K562 (cell line): Measurements from ENCODE around the gene TMEM270. TPM values are rescaled to one million over a fixed set of nuclear protein-coding genes. Genes with fewer than 3 reads are reported as not detected.

ENCODE experiments used
- ATAC-seq: fragments of 200-7000 bp; cut with Tn5 transposase; 3 replicates; pipeline ENCODE4 v1.9.1; 2020; ENCODE audit warnings: moderate library complexity
- BruUV-seq: library from RNA; stranded (reverse); fragments of 400-500 nt; replicated peaks from 2 replicates; lab custom pipeline; 2021; lab: Mats Ljungman, UMichigan
- CTCF ChIA-PET: fragments of 300-600 bp; formaldehyde crosslinking; extraction: SDS; loops from one replicate; lab custom pipeline; 2021; ENCODE audit warnings: low intra/inter-chr PET ratio; lab: Yijun Ruan, JAX
- POLR2A ChIA-PET: fragments of 300-600, 350-650 bp; sonication (Branson Sonifier 250); formaldehyde crosslinking; extraction: SDS; loops from one replicate; lab custom pipeline; 2021; ENCODE audit warnings: antibody characterized with exemption, inconsistent platforms; lab: Yijun Ruan, JAX
- DNase-seq, 4 experiments: peaks; one replicate each; pipeline versions ENCODE4 v3.0.0 to v3.0.0-alpha.2; 2011 to 2018; ENCODE audit warnings: low spot score in 3 of 4, mixed read lengths in 3 of 4; ENCODE audit errors: extremely low read depth in 1 of 4
- FAIRE-seq: peaks from 2 replicates; lab custom pipeline; 2011; peaks lifted over from hg19 to GRCh38; lab: Jason Lieb, UNC
- H2AFZ ChIP-seq: 2 replicates; pipeline ENCODE4 v1.6.0; 2011; ENCODE audit warnings: low read depth, low read length, control low read depth, inconsistent platforms
- H3K27ac ChIP-seq: fragments of 200-600 bp; 3 replicates; pipeline ENCODE4 v1.8.0; 2011; ENCODE audit warnings: low read depth, mild to moderate bottlenecking, control low read depth, inconsistent platforms, low read length, moderate library complexity, mixed read lengths; ENCODE audit errors: extremely low read depth
- H3K27me3 ChIP-seq, 2 experiments: fragments of 300-600 bp in 1 of 2; 2 replicates in 1 of 2; 3 replicates in 1 of 2; pipeline versions ENCODE4 v1.6.0 to v1.8.0; 2011; ENCODE audit warnings: inconsistent platforms in 2 of 2, low read length in 2 of 2, mild to moderate bottlenecking in 1 of 2, mixed read lengths in 1 of 2, moderate library complexity in 1 of 2; ENCODE audit not compliant: control insufficient read depth in 2 of 2, insufficient read depth in 2 of 2
- H3K36me3 ChIP-seq: fragments of 300-600 bp; 3 replicates; pipeline ENCODE4 v1.8.0; 2011; ENCODE audit warnings: mild to moderate bottlenecking, low read length, inconsistent platforms; ENCODE audit not compliant: control insufficient read depth, insufficient read depth
- H3K4me1 ChIP-seq, 2 experiments: fragments of 200-600 bp in 1 of 2; replicated peaks in 1 of 2; 2 replicates in 1 of 2; 3 replicates in 1 of 2; pipeline versions ENCODE4 v1.5.1 to v1.8.0; 2011; ENCODE audit warnings: inconsistent platforms in 2 of 2, low read length in 2 of 2, mild to moderate bottlenecking in 1 of 2, mixed read lengths in 1 of 2, moderate library complexity in 1 of 2; ENCODE audit not compliant: control insufficient read depth in 2 of 2, insufficient read depth in 2 of 2
- H3K4me2 ChIP-seq: 2 replicates; pipeline ENCODE4 v1.6.1; 2011; ENCODE audit warnings: low read length, control low read depth, inconsistent platforms, mixed read lengths; ENCODE audit not compliant: insufficient read depth
- H3K4me3 ChIP-seq: fragments of 200-600 bp; sonication (generic), shearing (Covaris generic); 2 replicates; pipeline ENCODE4 v1.5.1; 2016; ENCODE audit warnings: control low read depth, inconsistent platforms
- H3K79me2 ChIP-seq: fragments of 200-600 bp; 3 replicates; pipeline ENCODE4 v1.8.0; 2011; ENCODE audit warnings: low read length, inconsistent platforms; ENCODE audit not compliant: control insufficient read depth, insufficient read depth
- H3K9ac ChIP-seq, 2 experiments: 2 replicates each; pipeline versions ENCODE4 v1.6.0 to v1.6.1; 2011; ENCODE audit warnings: low read depth in 2 of 2, low read length in 2 of 2, control low read depth in 1 of 2, inconsistent platforms in 1 of 2, mild to moderate bottlenecking in 1 of 2, mixed read lengths in 1 of 2; ENCODE audit not compliant: insufficient read depth in 1 of 2
- H3K9me1 ChIP-seq: one replicate; pipeline ENCODE4 v1.6.0; 2011; ENCODE audit warnings: inconsistent platforms, mild to moderate bottlenecking, low read length, moderate library complexity; ENCODE audit not compliant: control insufficient read depth, insufficient read depth
- H3K9me3 ChIP-seq: replicated peaks from 2 replicates; pipeline ENCODE4 v1.5.1; 2011; ENCODE audit warnings: low read depth, low read length, inconsistent platforms; ENCODE audit not compliant: control insufficient read depth, insufficient read depth
- H4K20me1 ChIP-seq: replicated peaks from 2 replicates; pipeline ENCODE4 v1.6.1; 2011; ENCODE audit warnings: low read length, inconsistent platforms, mixed read lengths; ENCODE audit not compliant: control insufficient read depth, insufficient read depth
- CBFA2T2 ChIP-seq: fragments of 450-650 bp; conservative IDR thresholded peaks from 2 replicates; pipeline ENCODE4 v1.6.1; 2017; ENCODE audit warnings: mild to moderate bottlenecking
- CBX3 ChIP-seq, 2 experiments: IDR thresholded peaks; 1 replicate in 1 of 2; 2 replicates in 1 of 2; pipeline ENCODE4 v1.6.1; 2012; ENCODE audit warnings: inconsistent platforms in 2 of 2, low read length in 2 of 2, borderline replicate concordance in 1 of 2, control low read depth in 1 of 2
- FOXP1 ChIP-seq: sonication (generic); formaldehyde crosslinking; IDR thresholded peaks from 2 replicates; pipeline ENCODE4 v1.8.0; 2022; ENCODE audit warnings: mild to moderate bottlenecking, missing genetic modification reagents
- MNT ChIP-seq, 2 experiments: fragments of 450-650 bp; conservative IDR thresholded peaks; 2 replicates each; pipeline ENCODE4 v1.6.1; 2017; ENCODE audit warnings: mild to moderate bottlenecking in 2 of 2, moderate library complexity in 2 of 2
- NFIX ChIP-seq: fragments of 250-450 bp; sonication (Bioruptor Pico); IDR thresholded peaks from 2 replicates; pipeline ENCODE4 v1.4.0; 2020; ENCODE audit warnings: low read depth, mild to moderate bottlenecking, moderate library complexity
- RBM25 ChIP-seq: fragments of 200-400 bp; formaldehyde crosslinking; IDR thresholded peaks from 2 replicates; pipeline ENCODE4 v1.6.1; 2018; ENCODE audit warnings: low read length, low read depth, moderate library complexity; ENCODE audit not compliant: severe bottlenecking
- WGBS: fragments of 100-300 bp; shearing (Covaris generic); methylation state at CpG from one replicate; pipeline ENCODE4 v1.1.6; 2016; ENCODE audit warnings: low coverage, mixed read lengths; ENCODE audit not compliant: insufficient coverage; ENCODE audit errors: missing lambda C conversion rate; 5-methylcytosine and 5-hydroxymethylcytosine counted together
- in situ Hi-C: fragments of 300-500 bp; cut with MboI; formaldehyde crosslinking; loops from 4 replicates; pipeline ENCODE4 v1.15.0; 2018; ENCODE audit warnings: inconsistent platforms, mixed read lengths
- intact Hi-C: fragments of 100-400 bp; cut with micrococcal nuclease; formaldehyde crosslinking; loops from 2 replicates; pipeline ENCODE4 v1.14.2; 2022
- polyA plus RNA-seq, 8 experiments: library from polyadenylated mRNA; depleted of rRNA in 4 of 8; stranded (reverse) in 5 of 8; unstranded in 3 of 8; fragments of >200 nt; fragmentation: Nextera tagmentation in 2 of 8; fragmentation: Illumina TruSeq in 1 of 8; extraction: Ambion mirVana in 2 of 8; extraction: Trizol in 1 of 8; gene quantifications; 2 replicates each; pipeline versions ENCODE4 v1.2.1 to v1.2.3, GENCODE V29; 2011 to 2014; ENCODE audit warnings: inconsistent platforms in 1 of 8, missing spikeins in 1 of 8
- total RNA-seq, 7 experiments: library from RNA; depleted of rRNA in 6 of 7; stranded (reverse); fragments of >200 nt in 6 of 7; fragmentation: Illumina TruSeq in 2 of 7; extraction: Trizol in 2 of 7; gene quantifications; 2 replicates each; pipeline versions ENCODE4 v1.2.1 to v1.2.3, GENCODE V29; 2011 to 2021; ENCODE audit warnings: low replicate concordance in 1 of 7

Gene TMEM270
- total and polyA plus RNA-seq, 9 of the 15 experiments (the other 6 are each of a cell fraction or from before 2014, with no cell fraction given): not detected

DNA sequence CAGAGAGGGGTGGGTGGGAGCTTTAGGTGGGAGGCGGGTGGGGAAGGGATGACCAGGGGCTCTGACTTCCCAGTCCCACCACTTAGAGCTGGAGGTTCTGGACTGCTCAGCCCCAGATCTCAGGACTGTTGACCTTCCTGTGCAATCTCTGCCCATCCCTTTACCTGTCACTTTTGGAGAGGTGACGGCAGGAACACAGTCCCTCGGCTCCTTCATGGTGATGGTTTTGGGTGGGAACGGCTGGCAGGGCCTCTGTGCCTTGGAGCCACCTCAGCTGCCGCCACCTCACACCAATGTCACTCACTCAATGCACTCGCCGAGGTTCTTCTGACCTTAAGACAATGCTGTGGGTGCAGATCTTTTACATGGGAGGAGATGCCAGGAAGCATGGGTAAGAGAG lies 49.0 kb downstream of the TMEM270 start:
- CTCF ChIA-PET: no interaction called here
- ATAC-seq (no peak), DNase-seq (peak in 1 of 4 experiments; percentile 0), FAIRE-seq (no peak)
- Histone ChIP-seq H3K27ac (no peak overlapping the region), H3K9me3 (no peaks in the 10 kb centered on the region), H3K79me2 (no peaks in the 10 kb centered on the region), H3K4me3 (no peak overlapping the region), H3K4me1 (no peaks in the 10 kb centered on the region; a peak in 1 of 5 replicates), H3K36me3 (no peaks in the 10 kb centered on the region), H3K9me1 (no peaks in the 10 kb centered on the region), H4K20me1 (0 out of 2 replicates have a peak, but pooled peaks cover 6% of the 10 kb centered on the region), H2AFZ (no peak overlapping the region), H3K9ac (no peak overlapping the region), H3K27me3 (peaks cover 23 to 55% of the 10 kb centered on the region in 2 experiments), H3K4me2 (no peak overlapping the region)
- POLR2A ChIA-PET: interaction anchor here (0.6 kb wide), 1 partner anchor 267 kb away, joined by 3 read pairs; no protein-coding TSS in a partner anchor
- TF ChIP-seq RBM25 (no peak), FOXP1 (no peak), CBFA2T2 (no peak), NFIX (CRISPR knock-in tag) (no peak), MNT (conservative IDR thresholded peaks at IDR 0.05) (no peak), CBX3 (IDR thresholded peaks at IDR 0.05; ENCODE audit: borderline replicate concordance in 1 of 2, low read length in 2 of 2) (no peak)
- intact Hi-C loops (no loop called here), in situ Hi-C loops (no loop called here)
- BruUV-seq: no TSS peak
- WGBS: 5% methylated on average over 7 of the region's 7 CpGs
